Measurements from ENCODE around the gene MARS2.

MARS2 gene

GRCh38 chr2:197673606-197674005, 31.6 kb upstream of the MARS2 start:
- Histone ChIP-seq H3K27ac (ENCODE audit: low read length) (no peak overlapping the region), H3K4me3 (ENCODE audit: low read length) (no peak overlapping the region), H3K79me2 (ENCODE audit: low read length) (no peaks in the 10 kb centered on the region), H3K27me3 (ENCODE audit: low read depth, low read length) (no peaks in the 10 kb centered on the region), H3K9ac (ENCODE audit: low read length) (no peak overlapping the region), H3K9me3 (ENCODE audit: insufficient read depth, low read length) (no peaks in the 10 kb centered on the region), H2AFZ (ENCODE audit: low read depth, low read length) (no peak overlapping the region), H4K20me1 (ENCODE audit: insufficient read depth, low read length) (no peaks in the 10 kb centered on the region), H3K36me3 (replicated peaks; ENCODE audit: low read depth, low read length) (no peaks in the 10 kb centered on the region), H3K4me2 (ENCODE audit: low read length) (no peak overlapping the region), H3K4me1 (ENCODE audit: low read length) (no peaks in the 10 kb centered on the region)
- no peak for TF ChIP-seq CTCF (IDR thresholded peaks at IDR 0.05; ENCODE audit: low read depth, low read length)
- TF ChIP-seq EZH2phosphoT487 (IDR thresholded peaks at IDR 0.05; ENCODE audit: low read depth): no peak

GRCh38 chr2:197674060-197674459, 31.1 kb upstream of the MARS2 start:
- H4K20me1 ChIP-seq (ENCODE audit: insufficient read depth, low read length): no peaks in the 10 kb centered on the region
- H3K27me3 ChIP-seq (ENCODE audit: low read depth, low read length): no peaks in the 10 kb centered on the region
- H3K4me1 ChIP-seq (ENCODE audit: low read length): no peaks in the 10 kb centered on the region
- no peaks in the 10 kb centered on the region for H3K79me2 ChIP-seq (ENCODE audit: low read length)
- no peak overlapping the region for H3K9ac ChIP-seq (ENCODE audit: low read length)
- H3K4me2 ChIP-seq (ENCODE audit: low read length): no peak overlapping the region
- no peak for TF ChIP-seq CTCF (IDR thresholded peaks at IDR 0.05; ENCODE audit: low read depth, low read length)
- TF ChIP-seq EZH2phosphoT487 (IDR thresholded peaks at IDR 0.05; ENCODE audit: low read depth): no peak
- no peak overlapping the region for H2AFZ ChIP-seq (ENCODE audit: low read depth, low read length)
- no peaks in the 10 kb centered on the region for H3K9me3 ChIP-seq (ENCODE audit: insufficient read depth, low read length)
- no peak overlapping the region for H3K4me3 ChIP-seq (ENCODE audit: low read length)
- no peak overlapping the region for H3K27ac ChIP-seq (ENCODE audit: low read length)
- no peaks in the 10 kb centered on the region for H3K36me3 ChIP-seq (replicated peaks; ENCODE audit: low read depth, low read length)

DNA sequence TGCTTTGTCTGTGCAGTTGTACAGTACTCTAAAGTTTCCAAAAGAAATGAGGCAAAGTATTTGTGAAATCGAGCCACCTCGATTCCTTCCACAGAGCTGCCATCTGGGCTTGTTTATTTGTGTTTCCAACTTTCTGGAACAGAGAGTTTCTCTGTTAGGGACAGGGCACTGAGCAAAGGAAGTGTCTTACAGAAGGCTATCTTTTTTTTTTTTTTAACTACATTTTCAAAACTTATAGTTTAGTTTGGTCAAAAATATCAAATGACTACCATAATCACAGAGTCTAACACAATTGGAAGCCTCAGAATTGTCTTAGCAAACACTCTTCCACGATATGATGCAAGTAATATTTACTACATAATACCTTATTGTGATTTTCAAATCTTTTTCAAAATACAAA, 30.6 kb upstream of the MARS2 start:
- H3K79me2 ChIP-seq (ENCODE audit: low read length): no peaks in the 10 kb centered on the region
- no peaks in the 10 kb centered on the region for H3K36me3 ChIP-seq (replicated peaks; ENCODE audit: low read depth, low read length)
- no peaks in the 10 kb centered on the region for H3K4me1 ChIP-seq (ENCODE audit: low read length)
- H3K4me2 ChIP-seq (ENCODE audit: low read length): no peak overlapping the region
- TF ChIP-seq EZH2phosphoT487 (IDR thresholded peaks at IDR 0.05; ENCODE audit: low read depth): no peak
- TF ChIP-seq CTCF (IDR thresholded peaks at IDR 0.05; ENCODE audit: low read depth, low read length): no peak
- H3K9me3 ChIP-seq (ENCODE audit: insufficient read depth, low read length): no peaks in the 10 kb centered on the region
- no peak overlapping the region for H3K27ac ChIP-seq (ENCODE audit: low read length)
- H2AFZ ChIP-seq (ENCODE audit: low read depth, low read length): no peak overlapping the region
- no peaks in the 10 kb centered on the region for H4K20me1 ChIP-seq (ENCODE audit: insufficient read depth, low read length)
- H3K4me3 ChIP-seq (ENCODE audit: low read length): no peak overlapping the region
- H3K27me3 ChIP-seq (ENCODE audit: low read depth, low read length): no peaks in the 10 kb centered on the region
- no peak overlapping the region for H3K9ac ChIP-seq (ENCODE audit: low read length)

DNA sequence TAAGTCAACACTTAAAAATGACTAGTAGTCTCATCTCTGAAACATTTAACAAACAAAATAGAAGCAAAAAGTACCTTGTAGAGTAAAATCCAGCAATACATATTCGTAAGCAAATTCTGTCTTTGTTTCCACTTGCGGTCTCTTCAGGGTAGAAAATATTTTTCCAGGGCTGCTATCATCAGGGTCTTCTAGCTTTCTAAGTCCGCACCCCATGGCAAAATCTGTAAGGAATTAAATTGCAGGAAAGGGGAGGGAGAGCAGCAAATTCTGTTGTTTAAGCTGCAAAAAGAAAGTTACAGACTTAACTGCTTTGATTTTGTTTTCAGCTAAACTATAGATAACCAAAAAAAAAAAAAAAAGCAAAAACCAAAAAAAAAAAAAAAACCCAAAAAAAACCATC, 29.9 kb upstream of the MARS2 start, which contains the start of gene RFTN2:
RFTN2 (minus strand) TSS at position 342 of the 400 bp plus-strand sequence; CDS start at position 213, 129 bp downstream.
- H3K79me2 ChIP-seq (ENCODE audit: low read length): no peaks in the 10 kb centered on the region
- H4K20me1 ChIP-seq (ENCODE audit: insufficient read depth, low read length): no peaks in the 10 kb centered on the region
- H3K27me3 ChIP-seq (ENCODE audit: low read depth, low read length): no peaks in the 10 kb centered on the region
- no peak within 1 kb of the TSS for H3K27ac ChIP-seq (ENCODE audit: low read length)
- no peaks in the 10 kb centered on the region for H3K9me3 ChIP-seq (ENCODE audit: insufficient read depth, low read length)
- no peaks in the 10 kb centered on the region for H3K36me3 ChIP-seq (replicated peaks; ENCODE audit: low read depth, low read length)
- H3K4me3 ChIP-seq (ENCODE audit: low read length): no peak within 1 kb of the TSS
- H3K4me1 ChIP-seq (ENCODE audit: low read length): no peaks in the 10 kb centered on the region
- H3K9ac ChIP-seq (ENCODE audit: low read length): no peak within 1 kb of the TSS
- H2AFZ ChIP-seq (ENCODE audit: low read depth, low read length): no peak within 1 kb of the TSS
- TF ChIP-seq EZH2phosphoT487 (IDR thresholded peaks at IDR 0.05; ENCODE audit: low read depth) (no peak), CTCF (IDR thresholded peaks at IDR 0.05; ENCODE audit: low read depth, low read length) (no peak)
- no peak within 1 kb of the TSS for H3K4me2 ChIP-seq (ENCODE audit: low read length)
